ENCODE results near the gene PITPNB.

DNA sequence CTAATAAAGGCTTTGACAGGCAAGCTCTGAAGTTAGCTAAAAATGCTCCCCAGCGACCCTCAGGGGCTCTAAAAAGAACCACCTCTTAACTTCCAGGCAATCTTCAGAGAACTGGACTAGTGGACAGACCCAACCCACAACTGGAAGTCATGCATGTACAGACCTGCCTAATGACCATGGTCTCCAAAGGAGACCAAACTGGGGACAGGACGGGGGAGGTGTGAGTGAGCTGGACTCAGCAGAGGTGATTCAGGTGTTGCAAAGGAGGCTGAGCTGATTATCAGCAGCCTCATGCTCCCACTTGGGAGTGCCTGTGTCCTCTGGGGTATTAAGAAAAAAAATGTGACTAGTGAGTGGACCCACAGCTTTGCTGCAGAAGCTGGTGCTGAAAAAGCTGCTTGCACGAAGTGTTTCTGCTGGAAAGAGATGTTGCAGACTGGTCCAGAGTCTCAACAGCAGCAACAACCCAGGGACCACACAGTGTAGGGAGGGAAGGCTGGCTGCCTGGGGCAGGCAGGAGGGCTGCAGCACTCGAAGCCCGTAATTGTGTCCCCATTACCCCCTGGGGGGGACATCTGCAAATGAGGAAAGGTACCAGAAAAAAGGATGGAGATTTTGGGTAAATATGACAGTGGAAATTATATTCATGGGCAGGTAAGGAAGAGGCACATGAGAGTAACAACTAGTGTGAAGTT lies 35.3 kb downstream of the PITPNB start:
- TF ChIP-seq, protein P1, sequence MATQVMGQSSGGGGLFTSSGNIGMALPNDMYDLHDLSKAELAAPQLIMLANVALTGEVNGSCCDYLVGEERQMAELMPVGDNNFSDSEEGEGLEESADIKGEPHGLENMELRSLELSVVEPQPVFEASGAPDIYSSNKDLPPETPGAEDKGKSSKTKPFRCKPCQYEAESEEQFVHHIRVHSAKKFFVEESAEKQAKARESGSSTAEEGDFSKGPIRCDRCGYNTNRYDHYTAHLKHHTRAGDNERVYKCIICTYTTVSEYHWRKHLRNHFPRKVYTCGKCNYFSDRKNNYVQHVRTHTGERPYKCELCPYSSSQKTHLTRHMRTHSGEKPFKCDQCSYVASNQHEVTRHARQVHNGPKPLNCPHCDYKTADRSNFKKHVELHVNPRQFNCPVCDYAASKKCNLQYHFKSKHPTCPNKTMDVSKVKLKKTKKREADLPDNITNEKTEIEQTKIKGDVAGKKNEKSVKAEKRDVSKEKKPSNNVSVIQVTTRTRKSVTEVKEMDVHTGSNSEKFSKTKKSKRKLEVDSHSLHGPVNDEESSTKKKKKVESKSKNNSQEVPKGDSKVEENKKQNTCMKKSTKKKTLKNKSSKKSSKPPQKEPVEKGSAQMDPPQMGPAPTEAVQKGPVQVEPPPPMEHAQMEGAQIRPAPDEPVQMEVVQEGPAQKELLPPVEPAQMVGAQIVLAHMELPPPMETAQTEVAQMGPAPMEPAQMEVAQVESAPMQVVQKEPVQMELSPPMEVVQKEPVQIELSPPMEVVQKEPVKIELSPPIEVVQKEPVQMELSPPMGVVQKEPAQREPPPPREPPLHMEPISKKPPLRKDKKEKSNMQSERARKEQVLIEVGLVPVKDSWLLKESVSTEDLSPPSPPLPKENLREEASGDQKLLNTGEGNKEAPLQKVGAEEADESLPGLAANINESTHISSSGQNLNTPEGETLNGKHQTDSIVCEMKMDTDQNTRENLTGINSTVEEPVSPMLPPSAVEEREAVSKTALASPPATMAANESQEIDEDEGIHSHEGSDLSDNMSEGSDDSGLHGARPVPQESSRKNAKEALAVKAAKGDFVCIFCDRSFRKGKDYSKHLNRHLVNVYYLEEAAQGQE (IDR thresholded peaks at IDR 0.05; ENCODE audit: unreplicated experiment) = no peak
- no peak for TF ChIP-seq CTCF (conservative IDR thresholded peaks at IDR 0.05; ENCODE audit: low read depth in 2 of 2)
